Endothelial cell of umbilical vein (primary cell): ENCODE data around the gene HTR3C.

Experiments used
- EZH2 ChIP-seq: IDR thresholded peaks from 2 replicates; pipeline ENCODE4 v1.6.1; 2012; ENCODE audit warnings: borderline replicate concordance, low read depth, mild to moderate bottlenecking, moderate library complexity, low read length, inconsistent platforms; ENCODE audit not compliant: severe bottlenecking
- POLR2AphosphoS5 ChIP-seq: IDR thresholded peaks from 2 replicates; pipeline ENCODE4 v1.6.1; 2012; ENCODE audit warnings: low read depth, mild to moderate bottlenecking, control low read depth, low read length, moderate library complexity; ENCODE audit not compliant: insufficient read depth
- TF ChIP-seq, protein P1 (sequence below): IDR thresholded peaks from 2 replicates; pipeline ENCODE4 v1.6.1; 2011; ENCODE audit not compliant: insufficient read depth, insufficient read length
- TF ChIP-seq, protein P2 (sequence below), 2 donors: IDR thresholded peaks; 1 replicate in 1 of 2; 2 replicates in 1 of 2; pipeline ENCODE4 v1.5.1; 2011; ENCODE audit warnings: low read length in 2 of 2, mild to moderate bottlenecking in 2 of 2, moderate library complexity in 2 of 2, control low read depth in 1 of 2, inconsistent platforms in 1 of 2, low read depth in 1 of 2; ENCODE audit not compliant: insufficient read depth in 1 of 2; ENCODE audit errors: extremely low read depth in 1 of 2

DNA sequence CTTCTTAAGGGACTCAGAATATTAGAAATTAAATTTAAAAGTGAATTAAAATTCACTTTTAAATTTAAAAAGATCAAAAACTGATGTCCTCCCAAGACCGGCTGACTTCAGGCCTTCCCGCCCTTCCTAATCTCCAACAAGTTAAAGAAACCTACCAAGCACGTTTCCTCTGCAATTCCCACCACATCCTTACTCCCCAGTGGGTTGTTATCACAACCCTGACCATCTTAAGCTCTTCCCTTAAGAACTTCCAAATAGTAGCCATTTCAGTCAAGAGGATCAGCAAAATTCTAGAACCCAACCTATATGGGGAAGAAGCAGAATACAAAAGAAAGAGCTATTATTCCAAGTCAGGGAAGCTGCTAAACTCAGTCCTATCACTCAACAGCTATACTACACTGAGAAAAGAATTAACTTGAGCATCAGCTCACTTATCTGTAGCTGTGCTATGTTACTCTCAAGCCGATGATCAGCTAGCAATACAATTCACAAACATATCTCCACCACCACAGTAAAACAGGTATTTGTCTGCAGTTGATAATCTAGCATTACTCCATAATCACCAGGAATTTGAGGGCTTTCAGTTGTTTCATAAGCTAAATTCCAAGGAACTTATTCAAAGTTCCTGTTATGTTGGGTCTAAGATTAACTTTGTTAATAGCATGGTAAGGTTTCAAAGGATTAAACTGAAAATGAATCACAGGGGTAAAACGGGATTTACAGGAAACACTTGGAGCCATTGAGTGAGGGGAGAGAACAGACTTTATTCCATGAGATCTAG lies 49.5 kb upstream of the HTR3C start:
- TF ChIP-seq POLR2AphosphoS5 (no peak), EZH2 (no peak)
- TF ChIP-seq, protein P1, sequence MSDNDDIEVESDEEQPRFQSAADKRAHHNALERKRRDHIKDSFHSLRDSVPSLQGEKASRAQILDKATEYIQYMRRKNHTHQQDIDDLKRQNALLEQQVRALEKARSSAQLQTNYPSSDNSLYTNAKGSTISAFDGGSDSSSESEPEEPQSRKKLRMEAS: no peak
- TF ChIP-seq, protein P2, sequence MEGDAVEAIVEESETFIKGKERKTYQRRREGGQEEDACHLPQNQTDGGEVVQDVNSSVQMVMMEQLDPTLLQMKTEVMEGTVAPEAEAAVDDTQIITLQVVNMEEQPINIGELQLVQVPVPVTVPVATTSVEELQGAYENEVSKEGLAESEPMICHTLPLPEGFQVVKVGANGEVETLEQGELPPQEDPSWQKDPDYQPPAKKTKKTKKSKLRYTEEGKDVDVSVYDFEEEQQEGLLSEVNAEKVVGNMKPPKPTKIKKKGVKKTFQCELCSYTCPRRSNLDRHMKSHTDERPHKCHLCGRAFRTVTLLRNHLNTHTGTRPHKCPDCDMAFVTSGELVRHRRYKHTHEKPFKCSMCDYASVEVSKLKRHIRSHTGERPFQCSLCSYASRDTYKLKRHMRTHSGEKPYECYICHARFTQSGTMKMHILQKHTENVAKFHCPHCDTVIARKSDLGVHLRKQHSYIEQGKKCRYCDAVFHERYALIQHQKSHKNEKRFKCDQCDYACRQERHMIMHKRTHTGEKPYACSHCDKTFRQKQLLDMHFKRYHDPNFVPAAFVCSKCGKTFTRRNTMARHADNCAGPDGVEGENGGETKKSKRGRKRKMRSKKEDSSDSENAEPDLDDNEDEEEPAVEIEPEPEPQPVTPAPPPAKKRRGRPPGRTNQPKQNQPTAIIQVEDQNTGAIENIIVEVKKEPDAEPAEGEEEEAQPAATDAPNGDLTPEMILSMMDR (IDR thresholded peaks at IDR 0.05; ENCODE audit: extremely low read depth in 1 of 2, insufficient read depth in 1 of 2, low read depth in 1 of 2, low read length in 2 of 2): no peak
